Midbrain (tissue), 1 donor: ENCODE data around the gene SLC13A1.
"Not testable (repeated sequence)": the region's sequence is repeated elsewhere in the genome, so short reads cannot be mapped to it uniquely, and the experiment has no call there.

ENCODE experiments used
- DNase-seq: peaks from one replicate; lab custom pipeline; 2025; lab: John Stamatoyannopoulos, UW

SLC13A1 gene

GRCh38 chr7:123126171-123126570, 73.6 kb downstream of the SLC13A1 start:
- DNase-seq, result no peak

- no peak for DNase-seq
Measured at GRCh38 chr7:123125231-123125630, 74.5 kb downstream of the SLC13A1 start.

GRCh38 chr7:123122916-123123315, 76.9 kb downstream of the SLC13A1 start:
- no peak for DNase-seq

GRCh38 chr7:123120286-123120685, 79.5 kb downstream of the SLC13A1 start:
- DNase-seq, result no peak

- DNase-seq, result no peak
Measured at GRCh38 chr7:123115331-123115730, 84.4 kb downstream of the SLC13A1 start.

GRCh38 chr7:123114288-123114687, 85.5 kb downstream of the SLC13A1 start:
- DNase-seq, result no peak

GRCh38 chr7:123112833-123113232, 86.9 kb downstream of the SLC13A1 start:
- no peak for DNase-seq

GRCh38 chr7:123099712-123100111, 100.1 kb downstream of the SLC13A1 start:
- DNase-seq, result no peak

GRCh38 chr7:123096976-123097375, 102.8 kb downstream of the SLC13A1 start:
- DNase-seq, result no peak

GRCh38 chr7:123096434-123096833, 103.3 kb downstream of the SLC13A1 start:
- DNase-seq, result no peak

- no peak for DNase-seq
Measured at GRCh38 chr7:123090456-123090855, 109.3 kb downstream of the SLC13A1 start.

- DNase-seq, result not testable (repeated sequence)
Measured at GRCh38 chr7:123086910-123087309, 112.9 kb downstream of the SLC13A1 start.

GRCh38 chr7:123084861-123085260, 114.9 kb downstream of the SLC13A1 start:
- not testable (repeated sequence) for DNase-seq

GRCh38 chr7:123079021-123079420, 120.7 kb downstream of the SLC13A1 start:
- DNase-seq, result no peak

GRCh38 chr7:123075838-123076467, 123.8 kb downstream of the SLC13A1 start:
- no peak for DNase-seq

- DNase-seq, result no peak
Measured at GRCh38 chr7:123070702-123071286, 129.0 kb downstream of the SLC13A1 start.

GRCh38 chr7:123067814-123068213, 132.0 kb downstream of the SLC13A1 start:
- DNase-seq, result no peak
